ENCODE data around the gene PASD1. TPM values are rescaled to one million over a fixed set of nuclear protein-coding genes. Genes with fewer than 3 reads are reported as not detected.

Gene PASD1
- total RNA-seq, 1 donor from 2014 or later = not detected

GRCh38 chrX:151715752-151716151 is 152.3 kb downstream of the PASD1 start, which contains the start of gene FATE1:
Gene FATE1, plus strand, starts transcription at chrX:151716035. Its CDS starts 85 bp downstream, at chrX:151716120.
- no peak for TF ChIP-seq CTCF (IDR thresholded peaks at IDR 0.05)
- Histone ChIP-seq H3K27ac (no peak within 1 kb of the TSS), H3K4me3 (no peak within 1 kb of the TSS), H3K36me3 (no peaks in the 10 kb centered on the region), H3K4me1 (no peaks in the 10 kb centered on the region), H3K9me3 (no peaks in the 10 kb centered on the region), H3K27me3 (ENCODE audit: low read depth) (no peaks in the 10 kb centered on the region)
- DNase-seq (no peak), ATAC-seq (no peak)
- intact Hi-C loops (cut with DNase I) = no loop called here

- no peak for TF ChIP-seq CTCF (IDR thresholded peaks at IDR 0.05)
- intact Hi-C loops (cut with DNase I) = no loop called here
- H3K4me1 ChIP-seq = no peaks in the 10 kb centered on the region
- H3K36me3 ChIP-seq = no peaks in the 10 kb centered on the region
- DNase-seq (no peak), ATAC-seq (peak; percentile 28 to 42)
- H3K27me3 ChIP-seq (ENCODE audit: low read depth) = no peaks in the 10 kb centered on the region
- H3K27ac ChIP-seq = no peak overlapping the region
- H3K9me3 ChIP-seq = no peaks in the 10 kb centered on the region
- no peak overlapping the region for H3K4me3 ChIP-seq
Measured at GRCh38 chrX:151722241-151722846, 158.9 kb downstream of the PASD1 start.

GRCh38 chrX:151723156-151723760 is 159.8 kb downstream of the PASD1 start:
- TF ChIP-seq CTCF (IDR thresholded peaks at IDR 0.05) = no peak
- DNase-seq (no peak), ATAC-seq (no peak)
- Histone ChIP-seq H3K27me3 (ENCODE audit: low read depth) (no peaks in the 10 kb centered on the region), H3K36me3 (no peaks in the 10 kb centered on the region), H3K4me3 (no peak overlapping the region), H3K4me1 (no peaks in the 10 kb centered on the region), H3K9me3 (no peaks in the 10 kb centered on the region), H3K27ac (no peak overlapping the region)
- intact Hi-C loops (cut with DNase I) = no loop called here

- Histone ChIP-seq H3K27me3 (ENCODE audit: low read depth) (no peaks in the 10 kb centered on the region), H3K9me3 (no peaks in the 10 kb centered on the region), H3K4me3 (no peak overlapping the region), H3K4me1 (no peaks in the 10 kb centered on the region), H3K36me3 (no peaks in the 10 kb centered on the region), H3K27ac (no peak overlapping the region)
- TF ChIP-seq CTCF (IDR thresholded peaks at IDR 0.05) = no peak
- intact Hi-C loops (cut with DNase I) = no loop called here
- ATAC-seq = no peak
- no peak for DNase-seq
Measured at GRCh38 chrX:151724563-151725337, 161.3 kb downstream of the PASD1 start.

- intact Hi-C loops (cut with DNase I) = no loop called here
- no peaks in the 10 kb centered on the region for H3K27me3 ChIP-seq (ENCODE audit: low read depth)
- DNase-seq = no peak
Measured at GRCh38 chrX:151725338-151725614, 161.8 kb downstream of the PASD1 start.

More at GRCh38 chrX:151725338-151725614, 161.8 kb downstream of the PASD1 start:
- H3K4me3 ChIP-seq = no peak overlapping the region
- no peaks in the 10 kb centered on the region for H3K36me3 ChIP-seq
- H3K27ac ChIP-seq = no peak overlapping the region
- H3K9me3 ChIP-seq = no peaks in the 10 kb centered on the region
- TF ChIP-seq CTCF (IDR thresholded peaks at IDR 0.05) = no peak
- no peaks in the 10 kb centered on the region for H3K4me1 ChIP-seq
- ATAC-seq = no peak

Other genes with a start within 250 kb of the PASD1 start
- 28.1 TPM for gene VMA21, start 166.5 kb upstream of the PASD1 start, total RNA-seq
- gene PRRG3, start 131.8 kb downstream of the PASD1 start, total RNA-seq = 1.1 TPM
- not detected for gene FATE1, start 152.4 kb downstream of the PASD1 start, total RNA-seq
- not detected for gene CNGA2, start 171.1 kb downstream of the PASD1 start, total RNA-seq